Measurements from ENCODE around the gene DHX35. TPM values are rescaled to one million over a fixed set of nuclear protein-coding genes. Genes with fewer than 3 reads are reported as not detected.

The DHX35 gene
- total and polyA plus RNA-seq, 2 of the 4 experiments (the other 2 are of a cell fraction), result 9.1 to 13.5 TPM

DNA sequence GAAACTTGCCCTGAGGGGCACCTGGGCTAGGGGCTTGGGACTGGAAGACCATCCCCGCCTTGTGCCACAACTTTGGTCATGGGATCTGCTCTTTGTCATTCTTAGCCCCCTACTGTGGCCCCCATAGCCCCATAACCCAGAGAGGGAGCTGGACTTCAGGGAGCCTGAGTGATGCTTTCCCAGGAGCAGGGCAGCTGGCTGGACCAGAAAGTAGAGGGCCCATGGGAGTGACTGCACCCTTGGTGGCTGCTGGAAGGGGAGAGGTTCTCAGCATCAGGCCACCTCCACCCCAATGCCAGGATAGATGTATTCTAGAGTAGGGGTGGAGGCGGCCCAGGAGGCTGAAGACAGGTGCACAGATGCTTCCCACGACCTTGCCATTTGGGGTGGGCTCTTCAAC is 41.7 kb upstream of the DHX35 start:
- intact Hi-C loops (cut with micrococcal nuclease), result no loop called here
- no peak overlapping the region for H2AK5ac ChIP-seq (ENCODE audit: low read depth, low read length)
- no peak overlapping the region for H2BK5ac ChIP-seq (ENCODE audit: low read depth, low read length, poor library complexity, severe bottlenecking)
- no peaks in the 10 kb centered on the region for H3K36me3 ChIP-seq (ENCODE audit: control insufficient read depth, insufficient read depth, low read length)
- no peak overlapping the region for H4K8ac ChIP-seq (ENCODE audit: low read depth in 2 of 2, low read length in 2 of 2)
- no peak overlapping the region for H4K91ac ChIP-seq (ENCODE audit: insufficient read depth, low read depth, low read length)
- no peak overlapping the region for H3K4me3 ChIP-seq (ENCODE audit: insufficient read depth, low read depth, low read length)
- peaks cover 37% of the 10 kb centered on the region for H3K27me3 ChIP-seq (ENCODE audit: control insufficient read depth, insufficient read depth, low read length)
- ATAC-seq (ENCODE audit: low read depth) (no peak), DNase-seq (no peak)
- H2AFZ ChIP-seq (replicated peaks; ENCODE audit: low read length, poor library complexity), result no peak overlapping the region
- H3K9me1 ChIP-seq (ENCODE audit: insufficient read depth, low read length), result no peaks in the 10 kb centered on the region
- no peak overlapping the region for H3K9ac ChIP-seq (ENCODE audit: low read depth, low read length)
- H3K79me1 ChIP-seq (ENCODE audit: low read depth in 1 of 2, low read length in 2 of 2), result no peaks in the 10 kb centered on the region
- no peak overlapping the region for H2AK9ac ChIP-seq (replicated peaks; ENCODE audit: low read depth, low read length, poor library complexity)
- no CpG with 5 or more reads among the region's 3 CpGs for WGBS, 2 experiments (ENCODE audit: extremely low coverage in 2 of 2, insufficient read length in 1 of 2)
- no peak overlapping the region for H2BK120ac ChIP-seq (ENCODE audit: low read depth, low read length)
- in situ Hi-C loops (cut with MboI; ENCODE audit: low sequenced_read_pairs), result loop anchor here (10.0 kb wide), 1 partner anchor 124 kb away; no protein-coding TSS in a partner anchor
- H2BK20ac ChIP-seq (ENCODE audit: low read depth, low read length), result no peak overlapping the region
- dilution Hi-C loops (cut with HindIII; ENCODE audit: low sequenced_read_pairs, unreplicated experiment), result no loop called here
- no TSS peak for BruUV-seq (replicated peaks)
- H3K14ac ChIP-seq (replicated peaks; ENCODE audit: low read depth, low read length), result no peak overlapping the region
- H3K4me1 ChIP-seq (ENCODE audit: control insufficient read depth, insufficient read depth, low read length), result no peaks in the 10 kb centered on the region
- H3K4ac ChIP-seq (ENCODE audit: low read depth, low read length), result no peak overlapping the region
- ChIA-PET POLR2A (ENCODE audit: unreplicated experiment) (no interaction called here), CTCF (no interaction called here)
- no peaks in the 10 kb centered on the region for H3K9me3 ChIP-seq (ENCODE audit: control insufficient read depth, insufficient read depth, low read length)
- H3K18ac ChIP-seq (ENCODE audit: low read depth, low read length), result no peak overlapping the region
- no peaks in the 10 kb centered on the region for H4K20me1 ChIP-seq (ENCODE audit: insufficient read depth, low read length)
- no peak for TF ChIP-seq NFE2L2 (IDR thresholded peaks at IDR 0.05; ENCODE audit: low read depth, low read length)
- TF ChIP-seq SMC3 (IDR thresholded peaks at IDR 0.05; ENCODE audit: low read depth, low read length), result no peak
- TF ChIP-seq FOS (IDR thresholded peaks at IDR 0.05; ENCODE audit: low read depth, low read length), result no peak
- no peak for TF ChIP-seq BHLHE40 (IDR thresholded peaks at IDR 0.05; ENCODE audit: low read depth, low read length)
- no peak for TF ChIP-seq RAD21 (IDR thresholded peaks at IDR 0.05; ENCODE audit: low read length)
- TF ChIP-seq MAZ (IDR thresholded peaks at IDR 0.05; ENCODE audit: borderline replicate concordance, low read depth, low read length), result no peak
- TF ChIP-seq MAFK (IDR thresholded peaks at IDR 0.05; ENCODE audit: low read depth, low read length), result no peak
- TF ChIP-seq MXI1 (IDR thresholded peaks at IDR 0.05; ENCODE audit: borderline replicate concordance, low read depth, low read length), result no peak
- TF ChIP-seq, protein P1, sequence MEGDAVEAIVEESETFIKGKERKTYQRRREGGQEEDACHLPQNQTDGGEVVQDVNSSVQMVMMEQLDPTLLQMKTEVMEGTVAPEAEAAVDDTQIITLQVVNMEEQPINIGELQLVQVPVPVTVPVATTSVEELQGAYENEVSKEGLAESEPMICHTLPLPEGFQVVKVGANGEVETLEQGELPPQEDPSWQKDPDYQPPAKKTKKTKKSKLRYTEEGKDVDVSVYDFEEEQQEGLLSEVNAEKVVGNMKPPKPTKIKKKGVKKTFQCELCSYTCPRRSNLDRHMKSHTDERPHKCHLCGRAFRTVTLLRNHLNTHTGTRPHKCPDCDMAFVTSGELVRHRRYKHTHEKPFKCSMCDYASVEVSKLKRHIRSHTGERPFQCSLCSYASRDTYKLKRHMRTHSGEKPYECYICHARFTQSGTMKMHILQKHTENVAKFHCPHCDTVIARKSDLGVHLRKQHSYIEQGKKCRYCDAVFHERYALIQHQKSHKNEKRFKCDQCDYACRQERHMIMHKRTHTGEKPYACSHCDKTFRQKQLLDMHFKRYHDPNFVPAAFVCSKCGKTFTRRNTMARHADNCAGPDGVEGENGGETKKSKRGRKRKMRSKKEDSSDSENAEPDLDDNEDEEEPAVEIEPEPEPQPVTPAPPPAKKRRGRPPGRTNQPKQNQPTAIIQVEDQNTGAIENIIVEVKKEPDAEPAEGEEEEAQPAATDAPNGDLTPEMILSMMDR (conservative IDR thresholded peaks at IDR 0.05; ENCODE audit: low read depth, low read length), result no peak
- TF ChIP-seq, protein P2, sequence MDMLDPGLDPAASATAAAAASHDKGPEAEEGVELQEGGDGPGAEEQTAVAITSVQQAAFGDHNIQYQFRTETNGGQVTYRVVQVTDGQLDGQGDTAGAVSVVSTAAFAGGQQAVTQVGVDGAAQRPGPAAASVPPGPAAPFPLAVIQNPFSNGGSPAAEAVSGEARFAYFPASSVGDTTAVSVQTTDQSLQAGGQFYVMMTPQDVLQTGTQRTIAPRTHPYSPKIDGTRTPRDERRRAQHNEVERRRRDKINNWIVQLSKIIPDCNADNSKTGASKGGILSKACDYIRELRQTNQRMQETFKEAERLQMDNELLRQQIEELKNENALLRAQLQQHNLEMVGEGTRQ (IDR thresholded peaks at IDR 0.05; ENCODE audit: low read depth, low read length), result no peak
- TF ChIP-seq POLR2A (IDR thresholded peaks at IDR 0.05; ENCODE audit: low read depth, low read length), result no peak
- TF ChIP-seq RCOR1 (IDR thresholded peaks at IDR 0.05; ENCODE audit: insufficient replicate concordance, low read length), result no peak
- TF ChIP-seq, protein P3, sequence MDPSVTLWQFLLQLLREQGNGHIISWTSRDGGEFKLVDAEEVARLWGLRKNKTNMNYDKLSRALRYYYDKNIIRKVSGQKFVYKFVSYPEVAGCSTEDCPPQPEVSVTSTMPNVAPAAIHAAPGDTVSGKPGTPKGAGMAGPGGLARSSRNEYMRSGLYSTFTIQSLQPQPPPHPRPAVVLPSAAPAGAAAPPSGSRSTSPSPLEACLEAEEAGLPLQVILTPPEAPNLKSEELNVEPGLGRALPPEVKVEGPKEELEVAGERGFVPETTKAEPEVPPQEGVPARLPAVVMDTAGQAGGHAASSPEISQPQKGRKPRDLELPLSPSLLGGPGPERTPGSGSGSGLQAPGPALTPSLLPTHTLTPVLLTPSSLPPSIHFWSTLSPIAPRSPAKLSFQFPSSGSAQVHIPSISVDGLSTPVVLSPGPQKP (IDR thresholded peaks at IDR 0.05; ENCODE audit: borderline replicate concordance, low read depth, low read length), result no peak
- no peak for TF ChIP-seq CHD1 (IDR thresholded peaks at IDR 0.05; ENCODE audit: low read depth, low read length)
- no peak for TF ChIP-seq CEBPB (IDR thresholded peaks at IDR 0.05; ENCODE audit: low read depth, low read length)
- no peak overlapping the region for H3K4me2 ChIP-seq (ENCODE audit: low read depth, low read length)
- H2BK15ac ChIP-seq (ENCODE audit: low read depth, low read length), result no peak overlapping the region
- no peak overlapping the region for H3K23ac ChIP-seq (ENCODE audit: low read depth, low read length)
- H4K5ac ChIP-seq (ENCODE audit: low read depth, low read length), result no peak overlapping the region
- H3K27ac ChIP-seq (ENCODE audit: insufficient read depth, low read length), result no peak overlapping the region
- H3K56ac ChIP-seq (ENCODE audit: extremely low read depth, insufficient read depth, low read length), result no peak overlapping the region

All from IMR-90 (cell line).